Measurements from ENCODE around the gene RPL37A.
A peak's percentile ranks its signal among the peaks of the same experiment; 100 is the strongest.

The RPL37A gene

GRCh38 chr2:216491793-216492596 is 6.6 kb upstream of the RPL37A start:
- DNase-seq: no peak

- DNase-seq: no peak
These were observed 5.9 kb upstream of the RPL37A start for GRCh38 chr2:216492597-216493333.

- no peak for DNase-seq
These were observed 5.3 kb upstream of the RPL37A start for GRCh38 chr2:216493334-216493685.

GRCh38 chr2:216495656-216496055 is 3.0 kb upstream of the RPL37A start:
- no peak for DNase-seq

- no peak for DNase-seq
These were observed 1.1 kb upstream of the RPL37A start for GRCh38 chr2:216497382-216498069.

GRCh38 chr2:216498070-216498378 is 620 bp upstream of the RPL37A start:
- no peak for DNase-seq

- DNase-seq: no peak
These were observed 1.1 kb downstream of the RPL37A start for GRCh38 chr2:216499641-216500218.

- DNase-seq: no peak
These were observed 1.9 kb downstream of the RPL37A start for GRCh38 chr2:216500572-216500971.

- no peak for DNase-seq
These were observed 3.2 kb downstream of the RPL37A start for GRCh38 chr2:216501854-216502253.

GRCh38 chr2:216502381-216503158 is 3.9 kb downstream of the RPL37A start:
- DNase-seq: no peak

- no peak for DNase-seq
These were observed 4.5 kb downstream of the RPL37A start for GRCh38 chr2:216503159-216503629.

- DNase-seq: no peak
These were observed 5.2 kb downstream of the RPL37A start for GRCh38 chr2:216503697-216504375.

- DNase-seq: no peak
These were observed 5.7 kb downstream of the RPL37A start for GRCh38 chr2:216504376-216504762.

- no peak for DNase-seq
These were observed 6.8 kb downstream of the RPL37A start for GRCh38 chr2:216505133-216506106.

GRCh38 chr2:216507220-216508160 is 8.8 kb downstream of the RPL37A start:
- no peak for DNase-seq

GRCh38 chr2:216508229-216508628 is 9.6 kb downstream of the RPL37A start:
- DNase-seq: no peak

GRCh38 chr2:216516730-216517350 is 18.2 kb downstream of the RPL37A start:
- peak in 1 of 2 experiments; percentile 9 for DNase-seq

- DNase-seq: no peak
These were observed 19.0 kb downstream of the RPL37A start for GRCh38 chr2:216517447-216518225.

Data from NCI-H1930 (cell line).